ENCODE results near the gene DNAJC5.
"Not testable (repeated sequence)": the region's sequence is repeated elsewhere in the genome, so short reads cannot be mapped to it uniquely, and the experiment has no call there.

Gene DNAJC5

DNA sequence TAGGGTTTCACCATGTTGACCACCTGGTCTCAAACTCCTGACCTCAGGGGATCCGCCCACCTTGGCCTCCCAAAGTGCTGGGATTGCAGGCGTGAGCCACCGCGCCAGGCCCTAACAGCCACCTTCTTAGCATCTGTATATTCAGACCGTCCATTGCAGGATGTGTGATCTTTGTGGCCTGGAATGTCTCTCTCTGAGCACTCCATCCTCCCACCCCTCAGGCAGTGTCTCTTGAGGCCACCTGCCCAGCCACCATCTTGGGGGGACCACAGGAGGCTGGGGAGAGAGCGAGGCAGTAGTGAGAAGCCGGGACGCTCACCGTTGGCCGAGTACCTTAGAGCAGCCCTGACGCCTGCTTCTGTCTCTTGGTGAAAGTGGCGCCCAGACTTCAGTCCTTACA lies 18.8 kb downstream of the DNAJC5 start:
- DNase-seq (ENCODE audit: low spot score), result no peak

DNA sequence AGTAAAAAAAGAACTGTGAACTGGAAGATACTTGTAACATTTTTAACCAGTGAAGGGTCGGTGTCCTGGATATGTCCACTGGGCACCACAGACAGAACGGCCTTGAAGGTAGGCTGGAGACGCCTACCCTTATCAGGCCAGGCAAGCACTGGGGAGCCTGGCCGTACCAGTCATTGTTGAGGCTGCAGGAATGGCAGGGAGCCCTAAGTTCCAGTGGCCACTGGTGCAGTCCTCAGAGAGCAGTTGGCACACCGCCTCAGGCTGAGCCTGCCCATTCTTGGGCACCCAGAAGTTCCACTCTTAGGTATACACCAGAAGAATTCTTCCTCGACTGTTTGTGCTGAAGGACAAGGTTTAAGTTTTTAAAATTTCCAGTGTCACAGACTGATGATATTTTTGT lies 20.5 kb downstream of the DNAJC5 start:
- no peak for DNase-seq (ENCODE audit: low spot score)

GRCh38 chr20:63916371-63916939 lies 21.5 kb downstream of the DNAJC5 start:
- DNase-seq (ENCODE audit: low spot score), result not testable (repeated sequence)

GRCh38 chr20:63917811-63918210 lies 22.9 kb downstream of the DNAJC5 start:
- DNase-seq (ENCODE audit: low spot score), result no peak

GRCh38 chr20:63919130-63919529 lies 24.2 kb downstream of the DNAJC5 start:
- DNase-seq (ENCODE audit: low spot score), result no peak

DNA sequence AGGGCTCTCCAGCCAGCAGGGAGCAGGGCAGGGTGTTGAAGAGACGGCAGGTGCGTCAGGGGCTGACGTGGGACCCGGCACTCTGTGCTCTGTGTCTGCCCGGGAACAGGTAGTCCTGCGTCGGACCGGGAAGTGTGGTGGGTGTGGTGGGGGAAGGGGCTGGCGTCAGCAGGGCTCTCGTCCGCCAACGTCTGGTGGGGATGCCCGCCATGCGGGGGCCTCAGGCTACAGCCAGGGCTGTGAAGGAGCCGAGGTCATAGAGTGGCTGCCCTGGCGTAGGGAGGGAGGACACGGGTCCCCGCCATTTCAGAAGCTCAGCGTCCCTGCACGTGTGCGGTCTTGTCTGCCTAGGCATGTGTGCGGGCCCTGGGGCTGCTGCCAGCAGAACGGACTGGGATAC lies 25.3 kb downstream of the DNAJC5 start:
- no peak for DNase-seq (ENCODE audit: low spot score)

DNA sequence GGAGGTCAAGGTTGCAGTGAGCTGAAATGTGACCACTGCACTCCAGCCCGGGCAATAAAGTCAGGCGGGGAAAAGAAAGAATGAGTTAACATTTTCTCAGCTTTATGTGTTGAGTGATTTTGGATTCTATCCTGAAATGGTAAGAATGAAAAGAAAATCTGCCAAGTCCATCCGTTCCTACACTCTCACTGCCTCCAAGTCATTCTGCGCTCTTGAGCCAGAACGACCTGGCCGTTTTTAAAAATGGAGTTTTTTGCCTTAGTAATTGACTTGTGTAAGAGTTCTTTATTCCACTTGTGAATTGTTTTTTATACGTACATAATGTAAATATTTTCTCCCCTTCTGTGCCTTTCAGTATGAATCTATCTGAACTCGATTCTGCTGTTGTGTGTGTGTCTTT lies 28.7 kb downstream of the DNAJC5 start:
- no peak for DNase-seq (ENCODE audit: low spot score)

GRCh38 chr20:63924241-63924640 lies 29.3 kb downstream of the DNAJC5 start:
- DNase-seq (ENCODE audit: low spot score), result no peak

DNA sequence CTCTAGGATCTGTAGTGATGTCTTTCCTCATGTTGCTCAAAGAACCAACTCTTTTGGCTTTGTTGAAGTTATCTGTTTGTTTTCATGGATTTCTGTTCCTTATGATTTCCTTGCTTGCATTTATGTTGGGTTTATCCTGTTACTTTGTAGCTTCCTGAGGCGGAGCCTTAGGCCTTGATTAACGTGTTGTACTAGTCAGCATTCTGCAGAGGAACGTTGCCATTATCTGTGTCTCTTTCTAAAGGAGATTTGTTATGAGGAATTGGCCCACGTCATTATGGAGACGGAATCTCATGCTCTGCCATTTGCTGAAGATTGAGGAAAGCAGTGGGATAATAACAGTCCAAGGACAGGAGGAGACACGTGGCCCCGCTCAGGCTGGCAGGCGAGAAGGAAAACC lies 31.4 kb downstream of the DNAJC5 start:
- no peak for DNase-seq (ENCODE audit: low spot score)

- no peak for DNase-seq (ENCODE audit: low spot score)
These were observed 34.1 kb downstream of the DNAJC5 start for GRCh38 chr20:63929071-63929470.

GRCh38 chr20:63929473-63929883 lies 34.6 kb downstream of the DNAJC5 start:
- DNase-seq (ENCODE audit: low spot score), result not testable (repeated sequence)

GRCh38 chr20:63930971-63931553 lies 36.1 kb downstream of the DNAJC5 start:
- no peak for DNase-seq (ENCODE audit: low spot score)

DNA sequence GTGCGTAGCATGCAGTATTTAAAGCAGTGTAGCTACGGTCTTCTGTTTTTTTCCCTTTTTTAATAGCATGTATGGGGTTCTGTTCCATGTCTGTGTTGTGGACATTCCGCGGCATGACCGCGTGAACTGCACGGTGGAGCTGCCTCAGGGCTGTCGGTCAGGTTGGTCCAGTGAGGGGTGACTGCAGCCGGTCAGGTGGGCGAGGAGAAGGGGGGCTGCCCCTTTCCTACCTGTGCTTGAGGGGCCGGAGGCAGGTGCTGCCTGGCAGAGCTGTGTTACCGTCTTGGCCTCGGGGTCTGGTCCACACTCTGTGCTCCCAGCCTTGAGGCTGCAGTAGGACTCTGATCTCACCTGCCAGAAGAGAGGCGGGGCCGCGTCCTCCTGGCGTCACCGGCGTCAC lies 36.8 kb downstream of the DNAJC5 start:
- no peak for DNase-seq (ENCODE audit: low spot score)

- no peak for DNase-seq (ENCODE audit: low spot score)
These were observed 37.8 kb downstream of the DNAJC5 start for GRCh38 chr20:63932606-63933160.

- DNase-seq (ENCODE audit: low spot score), result no peak
These were observed 38.7 kb downstream of the DNAJC5 start for GRCh38 chr20:63933646-63934045.

GRCh38 chr20:63934271-63935068 lies 39.5 kb downstream of the DNAJC5 start:
- DNase-seq (ENCODE audit: low spot score), result no peak

DNA sequence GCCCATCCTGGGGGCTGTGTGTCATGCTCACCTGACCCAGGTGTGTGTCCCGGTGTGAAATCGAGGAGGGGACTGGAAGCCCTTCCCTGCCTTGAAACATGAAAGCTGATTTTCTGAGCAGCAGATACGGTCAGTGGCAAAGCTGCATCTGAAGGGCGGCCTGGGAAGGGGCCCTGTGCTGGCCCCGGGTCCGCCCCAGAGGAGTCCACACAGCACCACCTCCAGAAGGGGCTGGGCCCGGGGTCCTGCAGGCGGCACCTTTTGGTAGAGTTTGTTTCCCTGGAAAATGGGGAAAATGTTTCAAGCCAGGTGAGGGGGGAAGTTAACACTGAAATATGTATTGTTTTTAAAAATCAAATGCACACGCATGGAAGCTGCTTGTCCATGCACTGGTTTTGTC lies 40.5 kb downstream of the DNAJC5 start:
- DNase-seq (ENCODE audit: low spot score), result no peak

GRCh38 chr20:63937596-63937995 lies 42.7 kb downstream of the DNAJC5 start:
- no peak for DNase-seq (ENCODE audit: low spot score)

DNA sequence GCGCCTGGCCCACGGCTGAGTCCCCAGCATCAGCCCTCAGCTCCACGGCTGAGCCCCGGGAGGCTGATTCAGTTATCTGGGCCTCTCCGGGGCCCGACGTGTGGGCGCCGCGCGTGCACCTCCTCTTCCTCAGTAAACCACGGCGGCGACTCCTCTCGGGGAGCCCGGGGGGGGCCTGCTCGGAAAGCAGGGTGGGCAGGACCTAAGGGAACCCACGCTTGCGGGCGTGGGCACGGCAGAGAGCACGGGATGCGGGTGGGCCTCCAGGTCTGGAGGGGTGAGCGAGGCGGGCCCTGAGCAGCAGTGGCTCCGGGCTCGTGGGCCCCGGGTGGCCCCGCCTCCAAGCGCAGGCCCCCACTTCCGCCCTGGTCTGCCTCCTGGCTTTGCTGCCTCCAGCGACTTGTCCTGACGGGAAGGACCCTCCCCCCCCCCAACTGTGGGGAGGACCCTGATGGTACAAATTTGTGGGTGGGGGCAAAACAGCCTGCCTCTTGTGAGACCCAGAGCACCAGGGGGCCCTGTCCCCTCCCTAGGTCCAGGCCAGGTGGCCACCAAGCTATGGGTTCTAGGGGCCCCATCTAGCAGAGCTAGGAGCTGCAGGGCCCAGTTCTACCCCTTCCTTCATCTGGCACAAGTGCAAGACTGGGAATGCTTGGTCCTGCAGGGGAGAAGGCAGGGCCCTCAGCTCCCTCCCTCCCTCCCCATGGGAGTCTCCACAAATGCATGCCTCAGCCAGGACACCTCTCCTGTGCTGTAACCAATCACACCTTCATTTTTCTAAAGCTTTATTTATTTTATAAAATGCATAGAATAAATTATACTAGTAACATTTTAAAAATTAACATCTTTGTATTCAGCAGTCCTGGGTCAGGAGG lies 44.4 kb downstream of the DNAJC5 start:
- DNase-seq (ENCODE audit: low spot score), result no peak

- DNase-seq (ENCODE audit: low spot score), result no peak
These were observed 45.1 kb downstream of the DNAJC5 start for GRCh38 chr20:63940071-63940471.

GRCh38 chr20:63940472-63941266 lies 45.7 kb downstream of the DNAJC5 start:
- no peak for DNase-seq (ENCODE audit: low spot score)
